GM19397 (cell line): ENCODE data around the gene BRAT1.

ENCODE experiments used
- ATAC-seq: cut with Tn5 transposase; IDR thresholded peaks from one replicate; pipeline ENCODE4 v1.9.1; 2021; ENCODE audit warnings: mild to moderate bottlenecking, moderate library complexity; ENCODE audit not compliant: unreplicated experiment

BRAT1 gene

DNA sequence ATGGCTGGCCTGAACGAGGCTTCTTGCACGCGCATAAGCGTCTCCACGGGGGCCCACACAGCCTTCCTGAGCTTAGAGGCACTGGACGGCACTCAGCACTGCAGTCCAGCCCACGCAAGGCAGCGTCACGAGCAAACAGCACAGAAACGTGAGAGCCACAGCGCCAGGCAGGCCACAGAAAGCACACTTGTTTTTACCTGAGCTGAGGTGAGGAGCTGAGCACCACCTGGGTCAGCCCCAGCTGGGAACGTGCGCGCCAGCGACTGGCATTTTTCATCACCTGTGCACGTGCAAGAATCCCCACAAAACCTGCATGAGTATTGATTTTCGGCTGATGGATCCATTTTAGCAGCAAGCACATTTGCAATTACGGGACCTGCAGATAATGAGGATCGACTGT is 30.1 kb upstream of the BRAT1 start:
- no peak for ATAC-seq

DNA sequence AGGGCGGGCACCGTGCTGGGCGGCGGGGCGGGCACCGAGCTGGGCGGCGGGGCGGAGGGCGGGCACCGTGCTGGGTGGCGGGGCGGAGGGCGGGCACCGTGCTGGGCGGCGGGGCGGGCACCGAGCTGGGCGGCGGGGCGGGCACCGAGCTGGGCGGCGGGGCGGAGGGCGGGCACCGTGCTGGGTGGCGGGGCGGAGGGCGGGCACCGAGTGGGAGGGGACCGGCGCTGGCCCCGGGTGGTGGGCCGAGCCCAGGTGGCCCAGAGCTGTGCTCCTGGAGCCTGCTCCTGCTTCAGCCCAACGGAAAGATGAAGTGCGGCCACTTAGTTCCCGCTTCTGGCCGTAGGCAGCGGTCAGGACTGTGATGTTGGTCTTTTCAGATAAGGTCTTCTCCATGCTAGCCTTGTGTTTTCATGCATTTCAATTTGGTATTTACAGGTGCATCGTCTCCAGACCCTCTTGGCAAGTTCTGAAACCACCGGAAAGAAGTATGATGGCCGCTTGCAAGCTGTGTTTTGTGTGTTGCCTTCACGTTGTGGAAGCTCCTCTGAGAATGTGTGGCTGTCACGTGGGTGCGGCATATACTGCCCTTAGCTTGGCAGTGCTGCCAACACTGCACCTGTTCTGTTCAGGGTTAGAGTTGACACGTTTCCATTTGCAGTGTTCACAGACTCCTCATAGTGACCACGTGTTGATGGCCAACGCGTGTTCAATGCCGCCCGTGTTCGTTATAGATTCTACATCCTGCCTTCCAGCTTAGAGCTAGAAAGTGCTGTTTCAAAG is 28.7 kb upstream of the BRAT1 start:
- ATAC-seq, result no peak

DNA sequence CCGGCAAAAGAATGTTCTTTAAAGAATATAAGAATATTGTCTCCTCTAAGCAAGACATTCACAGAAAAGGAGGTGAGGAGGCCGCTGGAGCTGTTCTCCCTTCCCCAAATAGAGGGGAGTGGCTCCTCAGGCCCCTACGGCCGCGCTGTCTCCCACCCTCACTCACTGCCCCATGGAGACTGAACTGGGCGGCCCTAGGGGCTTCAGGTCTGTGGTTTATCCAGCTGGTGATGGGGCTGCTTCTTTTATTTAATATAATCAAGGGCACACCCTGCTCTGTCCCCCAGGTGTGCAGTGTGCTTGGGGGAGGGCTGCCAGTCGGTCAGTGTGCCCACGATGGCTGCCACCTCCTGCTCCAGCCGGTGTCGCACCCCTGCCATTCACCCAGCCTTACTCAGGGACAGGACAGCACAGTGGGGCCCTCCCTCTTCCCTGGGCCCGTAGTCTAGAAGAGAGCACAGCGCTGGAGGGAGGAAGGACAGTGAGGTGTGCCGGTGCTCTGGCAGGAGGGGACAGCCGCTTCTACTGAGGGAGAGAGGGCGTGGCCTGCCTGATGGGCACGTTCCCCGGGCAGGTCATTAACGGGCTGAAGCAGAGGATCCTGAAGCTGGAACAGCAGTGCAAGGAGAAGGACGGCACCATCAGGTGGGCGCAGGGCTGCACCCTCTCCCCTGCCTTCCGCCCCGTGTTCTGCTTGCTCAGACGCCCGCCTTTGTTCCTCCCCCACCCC is 26.8 kb upstream of the BRAT1 start:
- no peak for ATAC-seq

DNA sequence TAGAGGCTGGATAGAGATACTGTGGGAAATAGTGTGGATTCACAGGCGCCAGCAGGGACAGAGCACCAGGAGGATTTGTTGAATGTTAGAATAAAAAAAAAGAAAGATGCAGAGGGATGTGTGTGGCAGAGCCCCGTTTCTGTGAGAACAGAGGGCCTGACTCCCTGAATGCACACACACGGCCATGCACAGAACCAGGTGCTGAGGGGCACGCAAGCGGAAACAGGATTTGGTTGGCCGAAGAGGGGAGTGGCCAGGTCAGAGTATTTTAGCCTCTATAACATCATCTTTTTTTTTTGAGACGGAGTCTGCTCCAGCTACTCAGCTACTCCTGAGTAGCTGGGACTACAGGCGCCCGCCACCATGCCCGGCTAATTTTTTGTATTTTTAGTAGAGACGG is 25.3 kb upstream of the BRAT1 start:
- ATAC-seq, result no peak

DNA sequence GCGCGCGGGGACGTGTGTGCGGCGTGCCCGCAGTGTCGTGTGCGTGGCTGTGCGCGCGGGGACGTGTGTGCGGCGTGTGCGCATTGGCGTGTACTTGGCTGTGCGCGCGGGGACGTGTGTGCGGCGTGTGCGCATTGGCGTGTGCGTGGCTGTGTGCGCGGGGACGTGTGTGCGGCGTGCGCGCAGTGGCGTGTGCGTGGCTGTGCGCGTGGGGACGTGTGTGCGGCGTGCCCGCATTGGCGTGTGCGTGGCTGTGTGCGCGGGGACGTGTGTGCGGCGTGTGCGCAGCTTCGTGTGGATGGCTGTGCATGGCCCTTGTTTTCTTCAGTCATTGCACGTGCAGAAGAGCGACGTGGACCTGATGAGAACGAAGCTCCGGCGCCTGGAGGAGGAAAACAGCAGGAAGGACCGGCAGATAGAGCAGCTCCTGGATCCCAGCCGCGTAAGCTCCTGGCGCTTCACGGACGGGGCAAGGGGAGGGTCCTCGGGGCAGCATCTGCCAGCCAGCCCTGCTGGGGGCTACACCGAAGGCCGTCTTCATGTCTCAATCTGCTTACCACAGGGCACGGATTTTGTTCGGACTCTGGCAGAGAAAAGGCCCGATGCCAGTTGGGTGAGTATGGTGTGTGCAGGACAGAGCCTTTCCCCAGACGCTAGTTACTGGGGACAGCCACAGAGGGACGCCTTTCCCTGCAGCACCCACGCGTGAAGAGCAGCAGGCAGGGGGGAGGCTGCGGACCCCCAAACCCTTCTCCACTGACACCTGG is 22.8 kb upstream of the BRAT1 start:
- ATAC-seq, result no peak

DNA sequence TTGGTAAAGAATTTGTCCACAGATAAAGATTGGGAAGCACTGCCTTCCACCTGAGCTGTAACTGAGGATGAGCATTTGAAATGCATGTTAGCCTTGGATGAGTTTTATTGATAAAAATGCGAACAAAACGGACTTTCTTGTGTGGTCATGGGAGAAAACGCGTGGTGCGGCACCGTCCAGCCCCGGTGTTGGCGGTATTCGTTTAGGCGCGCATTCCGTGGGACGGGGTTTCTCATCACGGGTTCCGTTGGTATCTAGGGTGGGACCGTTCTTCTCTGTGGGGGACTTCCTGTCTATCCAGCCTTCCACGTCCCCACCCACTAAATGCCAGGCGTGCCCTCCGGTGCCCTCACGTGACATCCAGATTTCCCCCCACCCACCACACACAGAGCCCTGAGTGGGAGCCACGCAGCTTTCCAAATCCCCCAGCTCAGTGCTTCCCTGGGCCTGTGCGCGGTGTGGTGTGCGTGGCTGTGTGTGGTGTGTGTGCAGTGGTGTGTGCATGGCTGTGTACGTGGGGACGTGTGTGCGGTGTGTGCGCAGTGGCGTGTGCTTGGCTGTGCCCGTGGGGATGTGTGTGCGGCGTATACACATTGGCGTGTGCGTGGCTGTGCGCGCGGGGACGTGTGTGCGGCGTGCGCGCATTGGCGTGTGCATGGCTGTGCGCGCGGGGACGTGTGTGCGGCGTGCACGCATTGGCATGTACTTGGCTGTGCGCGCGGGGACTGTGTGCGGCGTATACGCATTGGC is 21.6 kb upstream of the BRAT1 start:
- no peak for ATAC-seq

DNA sequence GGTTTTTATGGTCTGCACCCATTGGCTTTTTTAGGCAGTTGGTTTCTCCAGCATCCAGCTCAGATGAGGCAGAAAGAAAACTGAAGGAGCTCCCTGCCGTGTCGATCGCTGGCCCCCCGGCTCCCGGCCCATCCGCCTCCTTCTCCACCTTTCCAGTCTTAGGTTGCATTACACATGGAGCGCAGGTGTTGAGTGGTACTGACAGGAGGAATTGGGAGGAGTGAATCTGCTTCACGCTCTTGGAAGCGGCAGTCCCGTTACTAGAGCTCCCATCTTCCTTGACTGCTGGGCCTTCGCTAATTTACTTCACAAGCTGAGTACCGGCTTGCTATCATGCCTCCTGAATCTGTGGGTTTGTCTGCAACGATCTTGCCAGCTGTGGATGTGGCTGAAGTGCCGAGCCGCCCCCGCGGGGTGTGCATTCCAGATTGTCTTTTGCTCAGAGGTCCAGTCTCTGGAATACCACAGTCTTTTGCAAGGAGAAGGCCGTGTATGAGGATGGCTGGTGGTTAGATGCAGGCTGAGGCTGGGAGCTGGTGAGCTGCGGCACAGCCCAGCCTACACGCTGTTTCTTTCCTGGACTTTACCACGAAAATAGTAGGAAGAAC is 20.5 kb upstream of the BRAT1 start:
- no peak for ATAC-seq

DNA sequence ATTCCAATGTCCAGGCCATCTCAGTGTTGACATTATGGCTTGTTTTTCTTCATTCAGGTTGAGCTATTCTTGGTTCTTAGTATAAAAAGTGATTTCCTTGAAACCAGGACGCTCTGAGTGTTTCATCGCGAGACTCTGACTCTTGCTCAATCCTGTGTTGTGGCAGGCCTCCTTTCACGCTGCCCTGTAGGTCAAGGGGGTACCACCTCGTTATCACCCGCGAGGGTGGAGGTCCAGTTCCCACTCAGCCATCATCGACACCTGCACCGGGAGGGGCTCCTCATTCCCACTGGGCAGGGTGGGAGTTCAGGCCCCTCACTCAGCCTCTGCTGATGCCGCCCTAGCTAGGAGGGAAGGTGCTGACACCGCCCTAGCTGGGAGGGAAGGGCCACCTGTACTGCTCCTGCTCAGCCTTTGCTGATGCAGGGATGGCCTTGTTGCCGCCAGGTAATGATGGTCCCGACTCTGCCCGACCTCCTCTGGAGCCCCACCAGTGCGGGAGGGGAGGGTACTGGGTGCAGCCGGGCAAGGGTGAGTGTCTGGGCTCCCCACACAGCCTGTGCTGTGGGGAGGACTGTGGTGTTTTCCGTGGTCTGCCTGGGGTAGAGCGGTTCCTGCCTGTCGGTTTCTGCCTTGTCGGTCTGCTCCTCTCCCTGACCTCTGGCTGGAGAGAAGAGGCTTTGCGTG is 19.9 kb upstream of the BRAT1 start:
- ATAC-seq, result no peak

DNA sequence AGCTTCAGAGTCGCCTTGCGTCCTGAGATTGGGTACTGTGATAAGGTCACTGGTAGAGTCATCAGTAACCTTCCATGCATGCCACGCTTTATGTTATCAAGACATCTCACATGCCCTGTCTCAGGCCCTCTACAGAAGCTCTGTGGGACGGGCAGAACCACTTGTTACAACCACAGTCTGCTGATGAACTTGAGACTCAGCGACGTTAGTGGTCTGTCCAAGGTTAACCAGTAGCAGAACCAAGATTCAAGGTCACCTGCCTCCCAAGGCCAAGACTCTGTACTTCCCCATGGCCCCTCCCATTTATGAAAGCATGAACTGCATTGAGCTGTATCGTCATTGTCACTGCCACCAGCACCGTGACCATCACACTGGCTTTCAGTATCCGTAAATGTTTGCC is 18.4 kb upstream of the BRAT1 start:
- ATAC-seq, result no peak

DNA sequence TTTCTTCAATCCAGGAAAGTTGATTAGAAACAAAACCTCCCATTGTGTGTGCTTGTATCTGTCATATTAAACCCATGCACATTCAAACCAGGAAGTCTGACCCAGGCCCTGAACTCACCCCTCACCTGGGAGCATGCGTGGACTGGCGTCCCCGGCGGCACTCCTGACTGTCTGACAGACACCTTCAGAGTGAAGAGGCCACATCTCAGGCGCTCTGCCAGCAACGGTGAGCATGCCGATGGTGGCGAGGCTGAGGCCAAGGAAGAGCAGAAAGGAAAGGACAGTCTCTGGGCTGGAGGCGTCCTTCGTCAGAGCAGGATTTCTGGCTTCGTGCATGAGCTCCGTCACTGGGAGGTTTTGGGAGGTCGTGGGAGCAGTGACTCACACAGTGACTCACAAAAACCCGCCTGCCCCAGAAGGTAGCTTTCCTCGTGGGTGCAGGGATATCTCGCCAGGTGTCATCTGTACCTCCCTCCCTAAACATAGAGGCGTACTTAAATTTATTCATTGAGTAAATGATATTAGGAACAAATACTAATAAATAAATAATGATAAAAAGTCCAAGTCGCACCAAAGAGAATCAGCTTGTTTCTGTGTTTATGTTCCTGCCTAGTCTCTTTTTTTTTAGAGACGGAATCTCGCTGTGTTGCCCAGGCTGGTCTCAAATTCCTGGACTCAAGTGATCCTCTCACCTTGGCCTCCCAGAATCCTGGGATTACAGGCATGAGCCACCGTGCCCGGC is 16.9 kb upstream of the BRAT1 start:
- no peak for ATAC-seq

DNA sequence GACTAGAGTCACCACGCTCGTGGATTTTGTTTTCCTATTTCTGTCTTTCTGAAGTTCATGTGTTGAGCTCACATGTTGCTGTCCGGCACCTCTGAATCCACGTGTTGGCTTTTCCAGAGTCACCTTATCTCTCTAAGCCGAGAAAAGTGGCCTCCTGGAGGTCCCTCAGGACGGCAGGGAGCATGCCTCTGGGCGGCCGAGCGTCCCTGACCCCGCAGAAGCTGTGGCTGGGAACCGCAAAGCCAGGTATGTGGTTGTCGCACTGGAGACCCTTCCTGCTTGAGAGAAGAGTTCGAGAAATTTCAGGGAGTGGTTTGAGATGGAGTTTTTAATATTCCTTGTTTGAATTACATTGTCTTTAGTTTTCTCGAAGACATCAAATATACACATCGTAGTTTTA is 16.1 kb upstream of the BRAT1 start:
- no peak for ATAC-seq

DNA sequence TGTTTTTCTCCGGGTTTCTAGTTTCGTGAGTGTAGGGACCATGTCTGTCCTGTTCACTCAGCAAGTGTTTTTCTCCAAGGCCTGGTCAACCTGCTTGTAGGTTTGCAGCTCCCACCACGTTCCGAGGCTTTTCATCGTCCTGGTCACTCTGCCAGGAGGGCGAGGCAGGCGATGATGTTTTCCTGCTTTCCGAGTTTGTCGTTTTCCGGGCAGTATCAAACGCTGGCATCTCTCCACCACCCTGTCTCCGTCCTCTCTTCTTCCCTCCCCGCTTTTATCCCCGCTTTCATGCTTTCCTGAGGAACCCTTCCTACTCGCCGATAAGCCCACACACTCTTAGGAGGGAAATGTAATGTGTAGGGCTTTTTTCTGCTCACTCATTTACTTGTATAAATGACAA is 14.7 kb upstream of the BRAT1 start:
- ATAC-seq, result no peak

DNA sequence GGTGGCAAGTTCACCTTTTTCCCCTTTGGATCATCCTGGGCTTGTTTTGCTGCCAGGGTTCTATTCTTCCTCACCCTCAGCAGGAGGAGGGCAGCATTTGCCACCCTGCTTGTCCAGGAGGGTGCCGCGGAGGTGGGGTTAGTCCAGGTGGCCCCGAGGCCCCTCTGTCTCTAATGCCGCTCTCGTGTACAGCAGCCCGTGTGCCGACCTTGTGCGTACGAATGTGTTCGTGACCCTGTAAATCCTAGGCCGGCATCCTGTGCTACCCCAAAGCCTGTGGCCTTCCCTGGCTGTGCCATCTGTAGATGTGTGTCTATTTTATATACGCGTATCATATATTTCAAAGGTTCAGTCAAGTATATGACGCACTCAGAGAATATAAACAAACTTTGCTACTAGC is 14.1 kb upstream of the BRAT1 start:
- no peak for ATAC-seq

DNA sequence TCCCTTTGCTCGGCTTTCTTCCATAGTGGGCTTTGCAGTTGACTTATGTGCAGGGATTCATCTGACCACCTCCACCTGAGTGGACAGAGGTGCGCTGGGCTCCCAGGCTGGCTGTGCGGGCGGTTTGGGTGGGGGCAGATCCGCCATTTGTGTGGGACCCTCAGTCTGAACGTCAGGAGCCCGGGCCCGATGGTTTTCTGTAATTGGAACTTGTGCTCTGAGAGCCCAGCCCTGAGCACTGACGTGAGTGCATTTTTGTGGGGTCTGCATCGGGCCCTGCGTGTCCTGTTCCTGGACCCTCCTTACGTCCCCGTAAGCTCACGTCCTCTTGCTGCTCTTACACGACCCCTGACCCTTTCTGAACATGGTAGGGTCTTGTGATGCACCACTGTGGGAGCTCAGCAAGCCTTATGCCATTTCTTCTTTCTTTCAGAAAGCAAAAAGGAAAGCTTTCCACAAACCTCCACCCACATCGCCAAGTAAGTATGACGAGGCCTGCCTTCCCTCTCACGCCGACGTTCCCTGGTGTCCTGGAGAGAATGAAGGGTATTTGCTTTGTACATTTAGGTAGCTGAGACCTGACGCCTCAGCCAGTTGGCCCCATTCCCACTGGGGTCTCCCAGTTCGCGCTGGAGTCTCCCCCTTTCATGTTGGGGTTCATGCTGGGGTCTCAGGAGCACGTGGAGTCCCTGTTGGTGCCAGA is 13.3 kb upstream of the BRAT1 start:
- no peak for ATAC-seq

DNA sequence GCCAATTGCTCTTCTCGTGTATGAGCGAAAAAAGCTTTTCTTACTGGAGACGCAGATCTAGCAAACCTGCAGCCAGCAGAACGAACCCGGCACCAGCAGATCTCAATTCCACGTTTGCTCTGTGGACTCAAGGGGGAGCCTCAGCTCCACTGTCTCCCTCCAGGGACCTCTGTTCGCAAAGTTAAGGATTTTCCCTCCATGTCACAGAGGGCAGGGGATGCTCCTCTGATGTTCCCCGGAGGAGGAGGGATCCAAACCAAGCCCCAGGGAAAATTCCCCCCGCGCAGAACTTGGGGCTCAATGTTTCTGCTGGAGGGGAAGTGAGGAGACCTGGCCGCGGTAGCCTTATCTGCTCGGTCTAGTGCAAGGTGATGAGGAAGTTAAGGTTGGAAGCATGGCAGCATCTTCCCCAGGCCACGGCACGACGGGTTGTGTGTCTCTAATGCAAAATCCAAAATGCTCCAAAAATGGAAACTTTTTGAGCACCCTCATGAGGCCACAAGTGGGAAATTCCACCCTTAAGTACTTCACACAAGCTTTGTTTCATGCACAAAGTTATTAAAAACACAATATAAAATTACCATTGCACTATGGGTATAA is 12.5 kb upstream of the BRAT1 start:
- ATAC-seq, result no peak

DNA sequence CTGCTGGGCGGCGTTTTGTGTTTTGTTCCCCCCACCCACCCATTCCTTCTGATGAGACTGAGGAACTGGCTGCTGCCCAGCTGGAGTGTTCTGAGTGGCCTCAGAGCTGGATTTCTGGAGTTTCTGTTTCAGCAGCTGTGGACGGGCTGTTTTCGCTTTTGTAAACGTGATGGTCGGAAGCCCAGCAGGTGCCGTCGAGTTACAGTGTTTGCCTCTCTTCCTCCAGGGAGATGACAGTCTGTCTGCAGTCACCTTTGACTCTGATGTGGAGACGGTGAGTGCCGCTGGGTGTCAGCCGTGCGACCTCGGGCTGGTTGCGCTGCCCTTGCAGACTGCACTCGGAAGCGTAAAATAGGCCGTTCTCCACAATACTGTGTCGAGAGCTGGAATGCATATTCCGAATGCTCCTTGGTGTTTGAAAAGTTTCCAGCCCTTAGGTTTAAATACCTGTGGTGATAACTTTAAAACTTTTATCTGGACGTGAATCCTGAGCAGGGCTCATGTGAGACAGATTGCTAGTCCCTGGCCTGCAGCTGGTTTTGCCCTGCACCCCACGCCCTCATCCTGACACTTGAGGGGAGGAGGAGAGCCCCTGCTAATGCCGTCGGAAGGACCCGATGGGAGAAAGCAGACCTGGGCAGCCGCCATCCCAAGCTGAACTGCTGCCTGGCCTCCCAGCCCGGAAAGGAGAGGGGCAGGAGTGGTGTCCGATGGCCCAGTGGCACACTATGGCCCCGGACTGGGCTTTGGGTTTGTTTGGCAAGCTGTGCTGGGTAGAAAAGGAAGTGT is 11.8 kb upstream of the BRAT1 start:
- ATAC-seq, result no peak

DNA sequence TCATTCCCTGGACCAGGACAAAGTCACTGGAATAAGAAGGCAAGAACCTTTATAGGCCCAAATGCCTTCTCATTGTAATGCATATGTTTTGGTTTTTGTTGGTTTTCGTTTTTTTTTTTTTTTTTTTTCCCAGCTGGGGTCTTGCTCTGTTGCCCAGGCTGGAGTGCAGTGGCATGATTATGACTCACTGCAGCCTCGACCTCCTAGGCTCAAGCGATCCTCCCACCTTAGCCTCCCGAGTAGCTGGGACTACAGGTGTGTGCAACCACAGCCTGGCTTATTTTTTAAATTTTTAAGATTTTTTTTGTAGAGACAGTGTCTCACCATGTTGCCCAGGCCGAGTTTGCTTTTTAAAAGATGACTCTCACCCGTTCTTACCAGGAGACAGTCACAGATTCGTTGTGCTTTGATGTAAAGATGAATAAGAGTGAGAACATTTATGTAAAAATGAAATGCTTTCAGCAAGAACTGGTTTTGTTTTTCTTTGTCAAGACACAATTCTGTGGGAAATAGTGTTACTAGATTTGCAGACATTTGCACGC is 11.1 kb upstream of the BRAT1 start:
- no peak for ATAC-seq
